ENCODE measurements around the gene TPP2.

Gene TPP2

GRCh38 chr13:102597029-102597961, 509 bp downstream of the TPP2 start:
- DNase-seq = peak; percentile 19

- no peak for DNase-seq
Observed at GRCh38 chr13:102598061-102598460, 1.3 kb downstream of the TPP2 start.

GRCh38 chr13:102599426-102600012, 2.7 kb downstream of the TPP2 start:
- DNase-seq = no peak

- no peak for DNase-seq
Observed at GRCh38 chr13:102606537-102607309, 9.9 kb downstream of the TPP2 start.

- no peak for DNase-seq
Observed at GRCh38 chr13:102608974-102609373, 12.2 kb downstream of the TPP2 start.

- DNase-seq = no peak
Observed at GRCh38 chr13:102609696-102610095, 12.9 kb downstream of the TPP2 start.

GRCh38 chr13:102610296-102610895, 13.6 kb downstream of the TPP2 start:
- no peak for DNase-seq

GRCh38 chr13:102617697-102618350, 21.0 kb downstream of the TPP2 start:
- no peak for DNase-seq

- no peak for DNase-seq
Observed at GRCh38 chr13:102620516-102620915, 23.7 kb downstream of the TPP2 start.

GRCh38 chr13:102626928-102627327, 30.1 kb downstream of the TPP2 start:
- no peak for DNase-seq

GRCh38 chr13:102628559-102628958, 31.8 kb downstream of the TPP2 start:
- DNase-seq = no peak

GRCh38 chr13:102631198-102631597, 34.4 kb downstream of the TPP2 start:
- no peak for DNase-seq

- no peak for DNase-seq
Observed at GRCh38 chr13:102638741-102639140, 42.0 kb downstream of the TPP2 start.

GRCh38 chr13:102642029-102642428, 45.2 kb downstream of the TPP2 start:
- DNase-seq = no peak

- DNase-seq = no peak
Observed at GRCh38 chr13:102642475-102642874, 45.7 kb downstream of the TPP2 start.

- no peak for DNase-seq
Observed at GRCh38 chr13:102643656-102644055, 46.9 kb downstream of the TPP2 start.

GRCh38 chr13:102645701-102646100, 48.9 kb downstream of the TPP2 start:
- DNase-seq = no peak

- no peak for DNase-seq
Observed at GRCh38 chr13:102648046-102648445, 51.3 kb downstream of the TPP2 start.

GRCh38 chr13:102650444-102650843, 53.7 kb downstream of the TPP2 start:
- DNase-seq = no peak

GRCh38 chr13:102651392-102651791, 54.6 kb downstream of the TPP2 start:
- peak; percentile 48 for DNase-seq

- DNase-seq = peak; percentile 47
Observed at GRCh38 chr13:102651892-102652291, 55.1 kb downstream of the TPP2 start.

GRCh38 chr13:102654756-102655155, 58.0 kb downstream of the TPP2 start:
- no peak for DNase-seq

GRCh38 chr13:102657630-102658029, 60.8 kb downstream of the TPP2 start:
- DNase-seq = no peak
